Medulla oblongata (tissue), 1 donor: ENCODE measurements around the gene GPBAR1.
"Not testable (repeated sequence)": the region's sequence is repeated elsewhere in the genome, so short reads cannot be mapped to it uniquely, and the experiment has no call there.

ENCODE experiments used
- DNase-seq: peaks from one replicate; pipeline ENCODE4 v3.0.0-alpha.2; 2015; ENCODE audit errors: extremely low spot score

GPBAR1 gene

GRCh38 chr2:218267259-218267658, 6.4 kb downstream of the GPBAR1 start:
- no peak for DNase-seq

GRCh38 chr2:218269900-218270720, 9.3 kb downstream of the GPBAR1 start, which contains the start of the genes AAMP and PNKD:
TSS of gene AAMP (minus strand) at chr2:218270137. CDS start at chr2:218270086, 51 bp downstream.
TSS of gene PNKD (plus strand) at chr2:218270519. CDS start at chr2:218270536, 17 bp downstream.
- DNase-seq = peak; percentile 100

- DNase-seq = no peak
These were observed 10.1 kb downstream of the GPBAR1 start for GRCh38 chr2:218270721-218271486.

- no peak for DNase-seq
These were observed 10.6 kb downstream of the GPBAR1 start for GRCh38 chr2:218271487-218271797.

GRCh38 chr2:218271865-218272530, 11.2 kb downstream of the GPBAR1 start:
- DNase-seq = no peak

- peak; percentile 91 for DNase-seq
These were observed 11.9 kb downstream of the GPBAR1 start for GRCh38 chr2:218272531-218273212.

GRCh38 chr2:218273214-218273907, 12.5 kb downstream of the GPBAR1 start:
- DNase-seq = not testable (repeated sequence)

- DNase-seq = no peak
These were observed 13.1 kb downstream of the GPBAR1 start for GRCh38 chr2:218273908-218274249.

- no peak for DNase-seq
These were observed 13.8 kb downstream of the GPBAR1 start for GRCh38 chr2:218274586-218274985.

GRCh38 chr2:218275371-218276072, 14.7 kb downstream of the GPBAR1 start:
- DNase-seq = no peak

GRCh38 chr2:218276986-218277755, 16.4 kb downstream of the GPBAR1 start:
- DNase-seq = no peak

- DNase-seq = no peak
These were observed 17.1 kb downstream of the GPBAR1 start for GRCh38 chr2:218277921-218278320.

GRCh38 chr2:218278531-218279360, 17.9 kb downstream of the GPBAR1 start:
- DNase-seq = no peak

GRCh38 chr2:218280260-218280870, 19.6 kb downstream of the GPBAR1 start:
- DNase-seq = no peak

- DNase-seq = no peak
These were observed 20.6 kb downstream of the GPBAR1 start for GRCh38 chr2:218281449-218281848.

GRCh38 chr2:218282173-218282991, 21.6 kb downstream of the GPBAR1 start:
- peak; percentile 74 for DNase-seq

GRCh38 chr2:218284106-218284811, 23.4 kb downstream of the GPBAR1 start:
- DNase-seq = no peak
